ENCODE results near the gene FKBP7. TPM values are rescaled to one million over a fixed set of nuclear protein-coding genes. Genes with fewer than 3 reads are reported as not detected.

Gene FKBP7
- polyA plus RNA-seq, 1 donor from 2014 or later, result 46.1 TPM

DNA sequence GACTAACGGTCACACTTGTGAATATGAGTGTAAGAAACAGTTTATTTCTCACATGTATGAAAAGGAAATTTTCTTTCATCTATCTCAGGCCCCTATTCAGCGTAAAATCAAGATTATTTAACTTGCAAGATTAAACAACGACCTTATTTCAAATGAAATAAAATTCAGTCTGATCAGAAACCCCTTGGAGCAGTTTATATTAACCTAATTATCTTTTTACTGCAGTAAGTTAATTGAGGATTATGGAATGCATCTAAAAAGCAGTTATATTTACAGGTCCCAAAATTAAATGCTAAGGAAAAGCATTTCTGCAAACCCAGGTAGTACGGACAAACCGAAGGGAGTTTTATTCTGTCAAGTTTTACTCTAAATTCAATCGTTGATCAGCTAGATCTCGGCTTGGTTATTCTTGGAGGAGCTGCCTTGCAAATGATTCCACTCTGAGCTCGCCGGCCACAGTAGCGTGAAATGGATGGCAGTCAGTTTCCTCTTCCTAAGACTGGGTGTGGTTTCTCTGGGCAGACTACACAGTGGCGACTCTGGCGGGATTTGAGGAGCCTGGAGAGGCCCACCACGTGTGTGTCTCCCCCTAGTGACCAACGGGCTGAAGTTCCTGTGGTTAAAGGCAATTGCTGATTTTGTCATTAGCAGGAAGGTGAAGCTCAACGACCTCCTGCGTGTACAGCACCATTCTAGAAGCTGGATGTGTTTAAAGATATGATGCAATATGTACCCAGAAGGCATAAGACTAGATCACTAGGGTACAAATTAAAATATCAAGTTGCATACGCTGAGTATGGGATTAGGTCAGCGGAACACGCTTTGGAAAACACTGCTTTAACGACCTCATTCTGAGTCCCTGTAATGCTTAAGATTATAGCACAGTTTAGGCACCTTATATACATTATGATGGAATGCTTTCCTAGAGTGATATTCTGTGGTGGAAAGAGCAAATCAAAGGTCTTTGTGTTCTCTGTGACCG lies 63.8 kb downstream of the FKBP7 start:
- Histone ChIP-seq H3F3A (ENCODE audit: insufficient read depth, low read length, poor library complexity, severe bottlenecking) (no peaks in the 10 kb centered on the region), H3K27me3 (ENCODE audit: insufficient read depth, low read depth, low read length) (no peaks in the 10 kb centered on the region), H3K9ac (ENCODE audit: low read length) (peak overlapping the region; percentile 72), H4K20me1 (ENCODE audit: insufficient read depth) (no peaks in the 10 kb centered on the region), H3K9me3 (ENCODE audit: low read length) (no peaks in the 10 kb centered on the region), H3K27ac (ENCODE audit: low read length) (peak overlapping the region; percentile 51), H3K36me3 (ENCODE audit: insufficient read depth, low read length) (no peaks in the 10 kb centered on the region), H2AFZ (ENCODE audit: low read depth, low read length) (no peak overlapping the region), H3K9me2 (ENCODE audit: insufficient read depth, low read length) (no peaks in the 10 kb centered on the region), H3K4me3 (ENCODE audit: low read length) (peak overlapping the region; percentile 67), H3K79me2 (replicated peaks; ENCODE audit: insufficient read depth, low read length) (no peaks in the 10 kb centered on the region), H3K4me2 (ENCODE audit: low read length) (peak overlapping the region; percentile 75)
- peak; percentile 40 for TF ChIP-seq TAF1 (IDR thresholded peaks at IDR 0.05; ENCODE audit: low read depth)
- TF ChIP-seq, protein P1, sequence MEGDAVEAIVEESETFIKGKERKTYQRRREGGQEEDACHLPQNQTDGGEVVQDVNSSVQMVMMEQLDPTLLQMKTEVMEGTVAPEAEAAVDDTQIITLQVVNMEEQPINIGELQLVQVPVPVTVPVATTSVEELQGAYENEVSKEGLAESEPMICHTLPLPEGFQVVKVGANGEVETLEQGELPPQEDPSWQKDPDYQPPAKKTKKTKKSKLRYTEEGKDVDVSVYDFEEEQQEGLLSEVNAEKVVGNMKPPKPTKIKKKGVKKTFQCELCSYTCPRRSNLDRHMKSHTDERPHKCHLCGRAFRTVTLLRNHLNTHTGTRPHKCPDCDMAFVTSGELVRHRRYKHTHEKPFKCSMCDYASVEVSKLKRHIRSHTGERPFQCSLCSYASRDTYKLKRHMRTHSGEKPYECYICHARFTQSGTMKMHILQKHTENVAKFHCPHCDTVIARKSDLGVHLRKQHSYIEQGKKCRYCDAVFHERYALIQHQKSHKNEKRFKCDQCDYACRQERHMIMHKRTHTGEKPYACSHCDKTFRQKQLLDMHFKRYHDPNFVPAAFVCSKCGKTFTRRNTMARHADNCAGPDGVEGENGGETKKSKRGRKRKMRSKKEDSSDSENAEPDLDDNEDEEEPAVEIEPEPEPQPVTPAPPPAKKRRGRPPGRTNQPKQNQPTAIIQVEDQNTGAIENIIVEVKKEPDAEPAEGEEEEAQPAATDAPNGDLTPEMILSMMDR (IDR thresholded peaks at IDR 0.05; ENCODE audit: poor library complexity, severe bottlenecking), result peak; percentile 92
- no peak for TF ChIP-seq EP300 (conservative IDR thresholded peaks at IDR 0.05; ENCODE audit: poor library complexity, severe bottlenecking)
- no peak for TF ChIP-seq MXI1 (conservative IDR thresholded peaks at IDR 0.05; ENCODE audit: poor library complexity, severe bottlenecking)
- peak; percentile 31 for TF ChIP-seq POLR2AphosphoS5 (IDR thresholded peaks at IDR 0.05)
- TF ChIP-seq SMC3 (conservative IDR thresholded peaks at IDR 0.05; ENCODE audit: poor library complexity), result peak; percentile 85
- peak; percentile 82 for TF ChIP-seq RAD21 (conservative IDR thresholded peaks at IDR 0.05)
- TF ChIP-seq, protein P2, sequence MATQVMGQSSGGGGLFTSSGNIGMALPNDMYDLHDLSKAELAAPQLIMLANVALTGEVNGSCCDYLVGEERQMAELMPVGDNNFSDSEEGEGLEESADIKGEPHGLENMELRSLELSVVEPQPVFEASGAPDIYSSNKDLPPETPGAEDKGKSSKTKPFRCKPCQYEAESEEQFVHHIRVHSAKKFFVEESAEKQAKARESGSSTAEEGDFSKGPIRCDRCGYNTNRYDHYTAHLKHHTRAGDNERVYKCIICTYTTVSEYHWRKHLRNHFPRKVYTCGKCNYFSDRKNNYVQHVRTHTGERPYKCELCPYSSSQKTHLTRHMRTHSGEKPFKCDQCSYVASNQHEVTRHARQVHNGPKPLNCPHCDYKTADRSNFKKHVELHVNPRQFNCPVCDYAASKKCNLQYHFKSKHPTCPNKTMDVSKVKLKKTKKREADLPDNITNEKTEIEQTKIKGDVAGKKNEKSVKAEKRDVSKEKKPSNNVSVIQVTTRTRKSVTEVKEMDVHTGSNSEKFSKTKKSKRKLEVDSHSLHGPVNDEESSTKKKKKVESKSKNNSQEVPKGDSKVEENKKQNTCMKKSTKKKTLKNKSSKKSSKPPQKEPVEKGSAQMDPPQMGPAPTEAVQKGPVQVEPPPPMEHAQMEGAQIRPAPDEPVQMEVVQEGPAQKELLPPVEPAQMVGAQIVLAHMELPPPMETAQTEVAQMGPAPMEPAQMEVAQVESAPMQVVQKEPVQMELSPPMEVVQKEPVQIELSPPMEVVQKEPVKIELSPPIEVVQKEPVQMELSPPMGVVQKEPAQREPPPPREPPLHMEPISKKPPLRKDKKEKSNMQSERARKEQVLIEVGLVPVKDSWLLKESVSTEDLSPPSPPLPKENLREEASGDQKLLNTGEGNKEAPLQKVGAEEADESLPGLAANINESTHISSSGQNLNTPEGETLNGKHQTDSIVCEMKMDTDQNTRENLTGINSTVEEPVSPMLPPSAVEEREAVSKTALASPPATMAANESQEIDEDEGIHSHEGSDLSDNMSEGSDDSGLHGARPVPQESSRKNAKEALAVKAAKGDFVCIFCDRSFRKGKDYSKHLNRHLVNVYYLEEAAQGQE (IDR thresholded peaks at IDR 0.05; ENCODE audit: borderline replicate concordance), result no peak
- TF ChIP-seq EZH2 (IDR thresholded peaks at IDR 0.05; ENCODE audit: borderline replicate concordance, insufficient read depth, low read length, poor library complexity, severe bottlenecking), result no peak

Other genes starting within 250 kb of the FKBP7 start
- 77.7 and 91.8 TPM in 2 replicates for gene PRKRA, start 27.4 kb downstream of the FKBP7 start, polyA plus RNA-seq
- 3.6 and 5.5 TPM in 2 replicates for gene PJVK, start 27.2 kb downstream of the FKBP7 start, polyA plus RNA-seq
- gene PLEKHA3, start 1.9 kb upstream of the FKBP7 start, polyA plus RNA-seq, result 14.3 and 16.8 TPM in 2 replicates